Activated naive CD4-positive, alpha-beta T cell treated with anti-CD3 and anti-CD28 coated beads, Interleukin-2, amount 10 ng/mL, durations not matched to agents 7 days and 5 days (primary cell): ENCODE results near the gene PSENEN.

Experiments used
- CTCF ChIA-PET: fragments of 350-600 bp; sonication (Branson Sonifier 250); formaldehyde crosslinking; loops from one replicate; lab custom pipeline; 2021; ENCODE audit warnings: antibody characterized with exemption; lab: Charles Lee
- DNase-seq: peaks from one replicate; pipeline ENCODE4 v3.0.0-alpha.2; 2020
- H3K27ac Mint-ChIP-seq: one replicate; pipeline ENCODE4 v1.8.0; 2021; ENCODE audit warnings: mild to moderate bottlenecking, moderate library complexity, mixed read lengths
- H3K27me3 Mint-ChIP-seq: one replicate; pipeline ENCODE4 v1.8.0; 2021; ENCODE audit warnings: mild to moderate bottlenecking, mixed read lengths
- H3K36me3 Mint-ChIP-seq: one replicate; pipeline ENCODE4 v1.8.0; 2021; ENCODE audit warnings: mixed read lengths
- H3K4me1 Mint-ChIP-seq: one replicate; pipeline ENCODE4 v1.8.0; 2021; ENCODE audit warnings: mixed read lengths
- H3K4me3 Mint-ChIP-seq: one replicate; pipeline ENCODE4 v1.8.0; 2021; ENCODE audit warnings: mild to moderate bottlenecking, moderate library complexity, mixed read lengths
- H3K9me3 Mint-ChIP-seq: one replicate; pipeline ENCODE4 v1.8.0; 2021; ENCODE audit warnings: mixed read lengths

PSENEN gene

GRCh38 chr19:35714601-35715354 is 30.7 kb upstream of the PSENEN start:
- H3K9me3 Mint-ChIP-seq, result no peaks in the 10 kb centered on the region
- no peaks in the 10 kb centered on the region for H3K27me3 Mint-ChIP-seq
- CTCF ChIA-PET, result interaction anchor here (0.6 to 6.7 kb wide), 3 partner anchors 17 to 166 kb away, joined by 3 to 236 read pairs (median 3); no protein-coding TSS in a partner anchor
- peaks cover 14% of the 10 kb centered on the region for H3K36me3 Mint-ChIP-seq
- H3K4me1 Mint-ChIP-seq, result peaks cover 75% of the 10 kb centered on the region
- peak; percentile 52 for DNase-seq
- peak overlapping the region; percentile 97 for H3K27ac Mint-ChIP-seq
- peak overlapping the region; percentile 83 for H3K4me3 Mint-ChIP-seq

GRCh38 chr19:35715355-35715809 is 30.1 kb upstream of the PSENEN start:
- Mint-ChIP-seq H3K9me3 (no peaks in the 10 kb centered on the region), H3K4me1 (peaks cover 74% of the 10 kb centered on the region), H3K4me3 (peak overlapping the region; percentile 85), H3K27ac (peak overlapping the region; percentile 96), H3K36me3 (peaks cover 17% of the 10 kb centered on the region), H3K27me3 (no peaks in the 10 kb centered on the region)
- no peak for DNase-seq
- CTCF ChIA-PET, result interaction anchor here (0.8 to 6.7 kb wide), 3 partner anchors 18 to 216 kb away, joined by 3 to 236 read pairs (median 3); no protein-coding TSS in a partner anchor

GRCh38 chr19:35715981-35716800 is 29.3 kb upstream of the PSENEN start:
- CTCF ChIA-PET, result interaction anchor here (0.8 to 6.7 kb wide), 3 partner anchors 18 to 215 kb away, joined by 3 to 236 read pairs (median 3); no protein-coding TSS in a partner anchor
- H3K27ac Mint-ChIP-seq, result peak overlapping the region; percentile 96
- H3K27me3 Mint-ChIP-seq, result no peaks in the 10 kb centered on the region
- H3K9me3 Mint-ChIP-seq, result no peaks in the 10 kb centered on the region
- H3K4me3 Mint-ChIP-seq, result peak overlapping the region; percentile 85
- DNase-seq, result peak; percentile 46
- peaks cover 66% of the 10 kb centered on the region for H3K4me1 Mint-ChIP-seq
- peaks cover 17% of the 10 kb centered on the region for H3K36me3 Mint-ChIP-seq

- Mint-ChIP-seq H3K4me3 (peak overlapping the region; percentile 85), H3K4me1 (peaks cover 63% of the 10 kb centered on the region), H3K27ac (peak overlapping the region; percentile 96), H3K27me3 (no peaks in the 10 kb centered on the region), H3K36me3 (peaks cover 22% of the 10 kb centered on the region), H3K9me3 (no peaks in the 10 kb centered on the region)
- DNase-seq, result peak; percentile 98
- CTCF ChIA-PET, result interaction anchor here (1.8 to 6.7 kb wide), 2 partner anchors 19 to 23 kb away, joined by 10 to 236 read pairs; no protein-coding TSS in a partner anchor
Observed at GRCh38 chr19:35716801-35717664, 28.4 kb upstream of the PSENEN start.

GRCh38 chr19:35717665-35718344 is 27.6 kb upstream of the PSENEN start, which contains the start of gene KMT2B:
KMT2B (plus strand) TSS chr19:35718003; CDS start chr19:35718019, 16 bp downstream.
- CTCF ChIA-PET, result interaction anchor here (1.2 to 2.1 kb wide), 5 partner anchors 21 to 102 kb away, joined by 3 to 10 read pairs (median 5); partner anchors contain the start of genes PSENEN and U2AF1L4
- H3K27me3 Mint-ChIP-seq, result no peaks in the 10 kb centered on the region
- no peaks in the 10 kb centered on the region for H3K9me3 Mint-ChIP-seq
- peak within 1 kb of the TSS; percentile 96 for H3K27ac Mint-ChIP-seq
- peaks cover 30% of the 10 kb centered on the region for H3K36me3 Mint-ChIP-seq
- peaks cover 57% of the 10 kb centered on the region for H3K4me1 Mint-ChIP-seq
- peak within 1 kb of the TSS; percentile 96 for H3K4me3 Mint-ChIP-seq
- no peak for DNase-seq

- Mint-ChIP-seq H3K27me3 (no peaks in the 10 kb centered on the region), H3K36me3 (peaks cover 34% of the 10 kb centered on the region), H3K4me3 (peak overlapping the region; percentile 96), H3K27ac (peak overlapping the region; percentile 94), H3K9me3 (no peaks in the 10 kb centered on the region), H3K4me1 (peaks cover 50% of the 10 kb centered on the region)
- peak; percentile 70 for DNase-seq
- CTCF ChIA-PET, result interaction anchor here (1.0 to 2.1 kb wide), 6 partner anchors 19 to 101 kb away, joined by 3 to 10 read pairs (median 6); partner anchors contain the start of genes PSENEN and U2AF1L4
Observed at GRCh38 chr19:35718345-35719041, 27.0 kb upstream of the PSENEN start.

- CTCF ChIA-PET, result interaction anchor here (1.0 to 2.1 kb wide), 5 partner anchors 18 to 100 kb away, joined by 3 to 10 read pairs (median 7); partner anchors contain the start of genes PSENEN and U2AF1L4
- H3K36me3 Mint-ChIP-seq, result peaks cover 32% of the 10 kb centered on the region
- H3K4me3 Mint-ChIP-seq, result peak overlapping the region; percentile 96
- peak overlapping the region; percentile 94 for H3K27ac Mint-ChIP-seq
- no peak for DNase-seq
- no peaks in the 10 kb centered on the region for H3K9me3 Mint-ChIP-seq
- no peaks in the 10 kb centered on the region for H3K27me3 Mint-ChIP-seq
- H3K4me1 Mint-ChIP-seq, result peaks cover 39% of the 10 kb centered on the region
Observed at GRCh38 chr19:35719402-35720162, 25.9 kb upstream of the PSENEN start.

- H3K36me3 Mint-ChIP-seq, result peaks cover 35% of the 10 kb centered on the region
- H3K27ac Mint-ChIP-seq, result peak overlapping the region; percentile 69
- H3K9me3 Mint-ChIP-seq, result no peaks in the 10 kb centered on the region
- peaks cover 34% of the 10 kb centered on the region for H3K4me1 Mint-ChIP-seq
- H3K4me3 Mint-ChIP-seq, result peak overlapping the region; percentile 40
- DNase-seq, result no peak
- no peaks in the 10 kb centered on the region for H3K27me3 Mint-ChIP-seq
- CTCF ChIA-PET, result no interaction called here
Observed at GRCh38 chr19:35720163-35720524, 25.3 kb upstream of the PSENEN start.

- H3K4me3 Mint-ChIP-seq, result no peak overlapping the region
- no peaks in the 10 kb centered on the region for H3K9me3 Mint-ChIP-seq
- DNase-seq, result no peak
- H3K27ac Mint-ChIP-seq, result no peak overlapping the region
- CTCF ChIA-PET, result no interaction called here
- H3K27me3 Mint-ChIP-seq, result no peaks in the 10 kb centered on the region
- H3K36me3 Mint-ChIP-seq, result peaks cover 40% of the 10 kb centered on the region
- peaks cover 30% of the 10 kb centered on the region for H3K4me1 Mint-ChIP-seq
Observed at GRCh38 chr19:35720648-35721047, 24.8 kb upstream of the PSENEN start.

GRCh38 chr19:35721374-35721773 is 24.1 kb upstream of the PSENEN start:
- H3K4me3 Mint-ChIP-seq, result no peak overlapping the region
- CTCF ChIA-PET, result no interaction called here
- no peak for DNase-seq
- H3K9me3 Mint-ChIP-seq, result no peaks in the 10 kb centered on the region
- peaks cover 23% of the 10 kb centered on the region for H3K4me1 Mint-ChIP-seq
- no peaks in the 10 kb centered on the region for H3K27me3 Mint-ChIP-seq
- H3K36me3 Mint-ChIP-seq, result peaks cover 47% of the 10 kb centered on the region
- no peak overlapping the region for H3K27ac Mint-ChIP-seq

GRCh38 chr19:35722461-35722860 is 23.0 kb upstream of the PSENEN start:
- Mint-ChIP-seq H3K4me3 (no peak overlapping the region), H3K9me3 (no peaks in the 10 kb centered on the region), H3K27me3 (no peaks in the 10 kb centered on the region), H3K27ac (no peak overlapping the region), H3K4me1 (peaks cover 19% of the 10 kb centered on the region), H3K36me3 (peaks cover 50% of the 10 kb centered on the region)
- CTCF ChIA-PET, result no interaction called here
- DNase-seq, result no peak

- Mint-ChIP-seq H3K4me1 (peaks cover 19% of the 10 kb centered on the region), H3K9me3 (no peaks in the 10 kb centered on the region), H3K27ac (no peak overlapping the region), H3K4me3 (no peak overlapping the region), H3K27me3 (no peaks in the 10 kb centered on the region), H3K36me3 (peaks cover 50% of the 10 kb centered on the region)
- no peak for DNase-seq
- CTCF ChIA-PET, result no interaction called here
Observed at GRCh38 chr19:35722897-35723296, 22.6 kb upstream of the PSENEN start.
